Right renal pelvis (tissue), 4 donors: ENCODE results near the gene NAV1. TPM values are rescaled to one million over a fixed set of nuclear protein-coding genes. Genes with fewer than 3 reads are reported as not detected.
"Not testable (repeated sequence)": the region's sequence is repeated elsewhere in the genome, so short reads cannot be mapped to it uniquely, and the experiment has no call there.

Experiments used
- DNase-seq, 4 donors: peaks; one replicate each; pipeline ENCODE4 v3.0.0-alpha.2; 2013; ENCODE audit warnings: low read depth in 4 of 4, low spot score in 3 of 4, missing footprints in 1 of 4
- polyA plus RNA-seq, 4 donors: library from polyadenylated mRNA; unstranded; fragments of 120-200 nt; gene quantifications; one replicate each; pipeline ENCODE4 v1.2.1, GENCODE V29; 2013; ENCODE audit not compliant: insufficient read length in 4 of 4

The NAV1 gene
- polyA plus RNA-seq, 4 donors: 18.8 to 20.8 (median 19.1) TPM

DNA sequence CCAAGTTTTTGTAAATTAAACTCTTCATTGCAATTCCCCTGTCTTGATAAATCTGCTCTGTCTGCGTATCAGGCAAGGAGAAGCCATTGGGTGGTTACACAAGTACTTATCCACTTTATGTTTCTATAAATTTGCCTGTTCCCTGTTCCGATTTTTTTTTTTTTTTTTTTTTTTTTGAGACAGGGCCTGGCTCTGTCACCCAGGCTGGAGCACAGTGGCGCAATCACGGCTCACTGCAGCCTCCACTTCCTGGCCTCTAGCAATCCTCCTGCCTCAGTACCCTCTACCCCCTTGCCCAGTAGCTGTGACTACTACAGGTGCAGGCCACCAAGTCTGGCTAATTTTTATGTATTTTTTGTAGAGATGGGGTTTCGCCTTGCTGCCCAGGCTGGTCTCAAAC, 20.9 kb upstream of the NAV1 start:
- DNase-seq: no peak

DNA sequence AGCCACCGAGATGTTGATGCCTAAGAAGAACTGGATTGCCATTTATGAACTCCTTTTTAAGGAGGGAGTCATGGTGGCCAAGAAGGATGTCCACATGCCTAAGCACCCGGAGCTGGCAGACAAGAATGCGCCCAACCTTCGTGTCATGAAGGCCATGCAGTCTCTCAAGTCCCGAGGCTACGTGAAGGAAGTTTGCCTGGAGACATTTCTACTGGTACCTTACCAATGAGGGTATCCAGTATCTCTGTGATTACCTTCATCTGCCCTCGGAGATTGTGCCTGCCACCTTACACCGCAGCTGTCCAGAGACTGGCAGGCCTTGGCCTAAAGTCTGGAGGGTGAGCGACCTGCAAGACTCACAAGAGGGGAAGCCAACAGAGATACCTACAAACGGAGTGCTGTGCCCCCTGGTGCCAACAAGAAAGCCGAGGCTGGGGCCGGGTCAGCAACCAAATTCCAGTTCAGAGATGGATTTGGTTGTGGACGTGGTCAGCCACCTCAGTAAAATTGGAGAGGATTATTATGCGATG, 18.8 kb upstream of the NAV1 start:
- DNase-seq: not testable (repeated sequence)

- DNase-seq: no peak
These were observed 13.6 kb upstream of the NAV1 start for GRCh38 chr1:201525193-201525778.

DNA sequence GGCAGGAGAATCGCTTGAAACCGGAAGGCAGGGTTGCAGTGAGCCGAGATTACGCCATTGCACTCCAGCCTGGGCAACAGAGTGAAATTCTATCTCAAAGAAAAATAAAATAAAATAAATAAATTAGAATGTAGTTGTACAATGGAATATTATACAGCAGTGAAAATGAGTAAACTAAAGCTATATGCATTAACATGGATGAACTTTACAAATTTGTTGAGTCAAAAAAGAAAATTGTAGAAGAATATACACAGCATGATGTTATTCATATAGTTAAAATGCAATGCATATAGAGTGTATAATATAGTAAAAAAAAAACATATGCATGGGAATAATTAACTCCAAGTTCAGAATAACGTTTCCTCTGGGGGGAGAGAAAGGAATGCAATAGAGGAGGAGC, 11.0 kb upstream of the NAV1 start:
- DNase-seq: no peak

- no peak for DNase-seq
These were observed 10.2 kb upstream of the NAV1 start for GRCh38 chr1:201528631-201529252.

- no peak for DNase-seq
These were observed 8.0 kb upstream of the NAV1 start for GRCh38 chr1:201530741-201531531.

- no peak for DNase-seq
These were observed 7.1 kb upstream of the NAV1 start for GRCh38 chr1:201531551-201532425.

DNA sequence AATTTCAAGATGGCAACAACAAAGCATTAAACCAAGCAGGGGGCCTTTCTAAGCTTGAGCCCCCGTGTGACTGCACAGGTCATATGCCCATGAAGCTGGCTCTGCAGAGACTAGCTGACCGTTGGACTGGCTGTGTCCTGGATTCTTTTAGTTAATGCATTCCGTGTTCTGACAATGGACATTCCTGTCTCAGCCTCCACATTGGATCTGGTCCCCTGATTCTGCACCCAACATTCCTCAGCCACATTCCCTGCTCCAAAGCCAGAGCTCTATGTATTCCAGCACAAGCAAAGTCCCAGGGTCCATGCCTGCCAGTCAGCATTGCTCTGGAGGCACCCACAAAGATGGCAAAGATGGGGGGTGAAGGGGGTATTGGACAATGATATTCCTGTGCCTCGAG, 5.1 kb upstream of the NAV1 start:
- DNase-seq: no peak

DNA sequence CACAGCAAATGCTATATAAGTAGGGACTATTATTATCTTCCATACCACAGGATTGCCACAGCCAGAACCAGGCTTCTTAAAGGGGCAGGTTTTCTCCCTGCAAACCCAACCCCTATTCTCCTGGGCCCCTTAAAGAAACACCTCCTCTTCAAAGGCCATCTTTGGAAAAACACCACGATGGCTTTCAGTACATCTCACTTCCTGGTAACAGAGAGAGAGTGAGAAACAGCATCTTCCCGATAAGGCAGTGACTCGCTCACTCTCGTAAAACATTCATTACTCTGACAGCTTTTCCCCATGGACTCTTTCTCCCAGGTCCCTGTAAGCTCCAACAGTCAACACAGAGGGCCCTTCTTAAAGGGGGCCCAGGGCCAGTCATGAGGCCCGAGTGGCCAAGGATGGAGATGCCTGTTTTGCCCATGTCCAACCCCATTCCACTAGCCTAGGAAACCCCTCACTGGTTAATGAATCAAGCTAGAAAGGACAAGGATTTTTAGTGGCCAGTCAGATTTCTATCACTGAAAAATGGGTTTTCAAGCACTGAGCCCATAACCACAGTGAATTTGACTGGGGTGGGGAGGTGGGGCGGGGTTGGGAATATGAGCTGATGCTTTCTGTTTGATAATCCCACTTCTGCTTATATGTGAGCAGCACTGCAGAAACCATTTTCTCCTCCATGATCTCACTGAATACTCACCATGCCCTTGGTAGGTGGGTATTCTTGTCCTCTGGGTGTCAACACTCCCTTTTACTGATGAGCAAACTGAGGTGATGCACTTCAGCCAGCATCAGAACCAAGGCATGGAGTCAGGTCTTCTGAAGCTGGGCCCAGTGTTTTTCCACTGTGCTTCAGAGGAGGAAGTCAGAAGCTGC, 3.6 kb upstream of the NAV1 start:
- DNase-seq: no peak

DNA sequence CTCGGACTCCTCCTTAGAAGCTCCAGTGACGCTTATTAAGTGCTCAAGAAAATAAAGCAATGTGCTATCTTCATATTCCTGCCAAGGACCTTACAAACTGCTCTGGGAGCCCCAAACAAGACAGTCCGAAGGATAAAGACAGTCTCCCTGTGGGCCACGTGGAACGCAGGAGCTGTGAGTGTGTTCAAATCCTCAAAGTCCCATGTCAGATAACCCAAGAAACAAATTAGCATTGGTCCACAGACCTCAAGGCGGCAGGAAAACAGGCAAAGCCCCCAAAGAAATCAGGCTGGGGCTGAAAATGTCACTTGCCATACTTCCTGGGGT, 3.0 kb upstream of the NAV1 start:
- DNase-seq: no peak

- DNase-seq: no peak
These were observed 2.4 kb upstream of the NAV1 start for GRCh38 chr1:201536558-201536957.

DNA sequence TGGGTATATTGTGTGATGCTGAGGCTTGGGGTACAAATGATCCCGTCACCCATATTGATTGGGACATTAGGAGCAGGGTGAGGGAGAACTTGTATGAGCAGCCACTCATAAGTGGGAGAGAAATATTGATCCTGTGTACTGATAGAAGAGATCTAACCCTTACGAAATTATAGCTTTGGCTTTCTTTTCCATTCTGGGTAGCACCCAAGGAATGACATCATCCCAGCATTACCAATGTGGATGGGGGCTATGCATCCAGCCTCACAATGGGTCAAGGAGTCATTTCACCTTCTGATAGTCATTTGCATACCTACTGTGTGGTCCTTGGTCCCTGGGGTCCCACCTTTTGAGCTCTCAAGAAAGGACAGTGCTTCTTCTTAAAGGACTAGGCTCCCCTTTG, 1.9 kb upstream of the NAV1 start:
- no peak for DNase-seq

DNA sequence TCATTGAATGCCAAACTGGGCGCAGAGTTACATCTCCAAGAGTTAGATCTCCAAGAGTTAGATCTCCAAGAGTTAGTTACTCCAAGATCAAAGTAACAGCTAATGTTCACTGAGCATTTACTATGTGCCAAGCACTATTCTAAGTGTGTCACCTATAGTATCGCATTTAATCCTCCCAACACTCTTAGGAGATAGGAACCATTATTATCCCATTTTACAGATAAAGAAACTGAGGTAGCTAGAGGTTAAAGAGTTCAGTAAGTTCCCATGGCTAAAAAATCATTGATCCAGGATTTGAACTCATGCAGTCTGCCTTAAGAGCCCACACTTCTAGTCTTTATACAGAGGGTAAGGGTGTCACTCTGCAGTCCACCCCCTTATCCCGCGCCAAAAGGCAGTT, 1.5 kb upstream of the NAV1 start:
- DNase-seq: no peak

GRCh38 chr1:201537891-201538611, 876 bp upstream of the NAV1 start:
- no peak for DNase-seq

DNA sequence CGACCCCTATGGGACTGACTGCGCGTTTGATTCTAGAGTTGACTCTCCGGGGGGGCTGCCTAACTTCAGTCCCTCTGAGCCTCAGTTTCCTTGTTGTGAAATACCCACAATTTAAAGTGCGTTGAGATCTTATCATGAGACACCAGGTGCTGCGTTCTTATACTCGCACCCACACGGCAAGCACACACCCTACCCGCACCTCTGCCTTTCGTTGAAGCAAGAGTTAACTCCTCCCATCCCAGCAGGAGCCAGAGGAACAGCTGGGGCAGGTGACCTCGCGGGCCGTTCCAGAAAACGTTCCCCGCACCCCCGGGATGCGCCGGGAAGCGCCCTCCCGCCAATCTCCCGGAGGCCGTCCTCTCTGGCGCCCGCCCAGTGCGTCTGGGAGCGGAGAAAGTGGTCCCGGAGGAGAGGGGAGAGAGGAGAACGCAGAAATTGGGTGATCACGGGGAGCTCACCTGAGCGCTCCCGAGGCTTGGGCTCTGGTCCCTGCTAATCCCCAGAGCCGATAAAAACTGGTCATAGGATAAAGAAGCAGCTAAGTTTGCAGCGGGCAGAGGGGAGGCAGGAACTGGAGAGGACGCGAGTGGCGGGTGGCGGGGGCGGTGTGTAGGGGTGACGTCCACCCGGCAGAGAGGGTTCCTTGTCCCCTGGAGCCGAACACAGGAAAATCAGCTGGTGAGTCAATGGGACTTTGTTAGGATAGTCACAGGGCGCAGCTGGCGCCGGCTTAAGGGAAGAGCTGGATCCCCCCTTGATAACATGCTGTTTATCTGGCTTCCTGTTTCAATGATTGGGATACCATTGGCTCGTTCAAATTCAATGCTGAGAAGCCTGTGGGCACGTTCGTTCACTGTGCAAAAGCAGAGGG, 869 bp downstream of the NAV1 start:
- DNase-seq: no peak

GRCh38 chr1:201540846-201541735, 2.2 kb downstream of the NAV1 start:
- DNase-seq: no peak

DNA sequence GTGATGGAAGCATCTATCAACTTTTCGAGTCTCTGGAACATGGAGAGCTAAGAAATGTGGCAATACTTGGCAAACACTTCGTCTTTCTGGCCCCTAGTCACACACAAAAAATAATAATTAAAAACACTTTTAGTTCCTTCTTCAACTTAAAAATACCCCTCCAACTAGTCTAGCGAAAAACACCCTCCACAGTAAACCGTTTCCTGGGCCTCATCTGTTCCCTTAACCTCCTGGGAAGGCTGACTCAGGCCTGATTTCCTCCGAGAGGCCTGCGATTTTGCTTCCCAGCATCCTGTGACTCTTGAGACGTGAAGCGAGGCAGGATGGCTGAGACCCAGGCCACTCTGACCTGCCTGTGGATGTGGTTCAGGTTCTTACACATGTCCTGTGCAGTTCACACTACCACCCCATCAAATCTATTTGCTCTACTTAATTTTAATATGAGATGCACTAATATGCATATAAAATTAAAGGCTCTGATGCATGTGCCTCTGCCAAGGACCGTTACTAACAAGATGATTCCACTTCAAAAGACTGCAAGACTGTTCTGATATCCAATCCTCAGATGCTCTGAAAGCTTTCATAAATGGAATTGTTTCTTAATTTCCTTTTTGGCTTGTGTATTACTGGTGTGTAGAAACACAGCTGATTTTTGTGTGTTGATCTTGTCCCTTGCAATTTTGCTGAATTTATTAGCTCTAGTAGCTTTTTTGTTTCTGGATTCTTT, 3.5 kb downstream of the NAV1 start:
- no peak for DNase-seq
